ENCODE results near the gene PTRH1. TPM values are rescaled to one million over a fixed set of nuclear protein-coding genes. Genes with fewer than 3 reads are reported as not detected.

Gene PTRH1
- polyA plus RNA-seq, 1 experiment, result 21.1 TPM

- Histone ChIP-seq H3K4me3 (ENCODE audit: low read depth, low read length) (no peak overlapping the region), H3K36me3 (ENCODE audit: control insufficient read depth, insufficient read depth, low read length) (no peaks in the 10 kb centered on the region), H3K27me3 (ENCODE audit: control insufficient read depth, insufficient read depth, low read length) (peaks cover 24% of the 10 kb centered on the region)
- no peak for DNase-seq (ENCODE audit: low read depth)
- CTCF ChIA-PET, result no interaction called here
- POLR2A ChIA-PET, result no interaction called here
- TF ChIP-seq, protein P1, sequence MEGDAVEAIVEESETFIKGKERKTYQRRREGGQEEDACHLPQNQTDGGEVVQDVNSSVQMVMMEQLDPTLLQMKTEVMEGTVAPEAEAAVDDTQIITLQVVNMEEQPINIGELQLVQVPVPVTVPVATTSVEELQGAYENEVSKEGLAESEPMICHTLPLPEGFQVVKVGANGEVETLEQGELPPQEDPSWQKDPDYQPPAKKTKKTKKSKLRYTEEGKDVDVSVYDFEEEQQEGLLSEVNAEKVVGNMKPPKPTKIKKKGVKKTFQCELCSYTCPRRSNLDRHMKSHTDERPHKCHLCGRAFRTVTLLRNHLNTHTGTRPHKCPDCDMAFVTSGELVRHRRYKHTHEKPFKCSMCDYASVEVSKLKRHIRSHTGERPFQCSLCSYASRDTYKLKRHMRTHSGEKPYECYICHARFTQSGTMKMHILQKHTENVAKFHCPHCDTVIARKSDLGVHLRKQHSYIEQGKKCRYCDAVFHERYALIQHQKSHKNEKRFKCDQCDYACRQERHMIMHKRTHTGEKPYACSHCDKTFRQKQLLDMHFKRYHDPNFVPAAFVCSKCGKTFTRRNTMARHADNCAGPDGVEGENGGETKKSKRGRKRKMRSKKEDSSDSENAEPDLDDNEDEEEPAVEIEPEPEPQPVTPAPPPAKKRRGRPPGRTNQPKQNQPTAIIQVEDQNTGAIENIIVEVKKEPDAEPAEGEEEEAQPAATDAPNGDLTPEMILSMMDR (IDR thresholded peaks at IDR 0.05; ENCODE audit: insufficient read depth, low read depth, low read length), result no peak
These were observed 38.9 kb upstream of the PTRH1 start for GRCh38 chr9:127754099-127755060.

- CTCF ChIA-PET, result no interaction called here
- Histone ChIP-seq H3K36me3 (ENCODE audit: control insufficient read depth, insufficient read depth, low read length) (no peaks in the 10 kb centered on the region), H3K27me3 (ENCODE audit: control insufficient read depth, insufficient read depth, low read length) (peaks cover 26% of the 10 kb centered on the region), H3K4me3 (ENCODE audit: low read depth, low read length) (no peak overlapping the region)
- TF ChIP-seq, protein P1 (IDR thresholded peaks at IDR 0.05; ENCODE audit: insufficient read depth, low read depth, low read length), result no peak
- POLR2A ChIA-PET, result no interaction called here
- no peak for DNase-seq (ENCODE audit: low read depth)
These were observed 38.2 kb upstream of the PTRH1 start for GRCh38 chr9:127753622-127754021.

DNA sequence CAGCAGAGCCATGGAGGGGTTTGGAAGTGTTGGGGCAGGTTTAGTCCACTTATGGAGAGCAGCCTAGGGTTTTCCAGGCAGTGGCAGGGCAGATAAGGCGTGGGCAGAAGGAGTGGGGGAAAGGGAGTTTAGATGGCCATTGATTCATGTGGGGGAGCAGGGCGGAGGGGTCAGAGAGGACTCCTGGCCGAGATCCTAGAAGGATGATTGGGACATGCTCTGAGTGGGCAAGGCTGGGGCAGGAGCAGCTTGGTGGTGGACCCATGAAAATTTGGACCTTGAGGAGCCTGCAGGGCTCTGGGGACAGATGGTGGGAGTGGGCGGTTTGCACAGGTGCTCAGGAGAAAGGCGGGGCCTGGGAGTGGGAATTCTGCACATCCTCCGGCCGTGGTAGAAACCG, 37.7 kb upstream of the PTRH1 start:
- TF ChIP-seq, protein P1 (IDR thresholded peaks at IDR 0.05; ENCODE audit: insufficient read depth, low read depth, low read length), result no peak
- POLR2A ChIA-PET, result no interaction called here
- DNase-seq (ENCODE audit: low read depth), result no peak
- H3K36me3 ChIP-seq (ENCODE audit: control insufficient read depth, insufficient read depth, low read length), result no peaks in the 10 kb centered on the region
- peaks cover 26% of the 10 kb centered on the region for H3K27me3 ChIP-seq (ENCODE audit: control insufficient read depth, insufficient read depth, low read length)
- CTCF ChIA-PET, result interaction anchor here (0.7 kb wide), 1 partner anchor 9 kb away, joined by 3 read pairs; no protein-coding TSS in a partner anchor
- H3K4me3 ChIP-seq (ENCODE audit: low read depth, low read length), result no peak overlapping the region

- Histone ChIP-seq H3K36me3 (ENCODE audit: control insufficient read depth, insufficient read depth, low read length) (no peaks in the 10 kb centered on the region), H3K27me3 (ENCODE audit: control insufficient read depth, insufficient read depth, low read length) (peaks cover 30% of the 10 kb centered on the region), H3K4me3 (ENCODE audit: low read depth, low read length) (no peak overlapping the region)
- no peak for DNase-seq (ENCODE audit: low read depth)
- TF ChIP-seq, protein P1 (IDR thresholded peaks at IDR 0.05; ENCODE audit: insufficient read depth, low read depth, low read length), result no peak
- ChIA-PET CTCF (interaction anchor here (0.8 kb wide), 1 partner anchor 16 kb away, joined by 3 read pairs; the partner anchor contains the start of gene TOR2A), POLR2A (no interaction called here)
These were observed 36.0 kb upstream of the PTRH1 start for GRCh38 chr9:127751269-127752054.

Measured in BJ (cell line).